SH-SY5Y (cell line): ENCODE data around the gene GAS2L3.

Experiments used
- GATA2 ChIP-seq: IDR thresholded peaks from 2 replicates; pipeline ENCODE4 v1.6.1; 2011; ENCODE audit warnings: mild to moderate bottlenecking, low read depth, low read length
- GATA3 ChIP-seq: IDR thresholded peaks from 2 replicates; pipeline ENCODE4 v1.6.1; 2011; ENCODE audit warnings: low read depth, mild to moderate bottlenecking, low read length, moderate library complexity

GRCh38 chr12:100528034-100528433 lies 45.5 kb upstream of the GAS2L3 start:
- TF ChIP-seq GATA2 (no peak), GATA3 (no peak)
